ENCODE results near the gene MAK. TPM values are rescaled to one million over a fixed set of nuclear protein-coding genes. Genes with fewer than 3 reads are reported as not detected.
"Not testable (repeated sequence)": the region's sequence is repeated elsewhere in the genome, so short reads cannot be mapped to it uniquely, and the experiment has no call there.

Gene MAK
- total RNA-seq, 1 experiment from 2014 or later, result 0.06 TPM

DNA sequence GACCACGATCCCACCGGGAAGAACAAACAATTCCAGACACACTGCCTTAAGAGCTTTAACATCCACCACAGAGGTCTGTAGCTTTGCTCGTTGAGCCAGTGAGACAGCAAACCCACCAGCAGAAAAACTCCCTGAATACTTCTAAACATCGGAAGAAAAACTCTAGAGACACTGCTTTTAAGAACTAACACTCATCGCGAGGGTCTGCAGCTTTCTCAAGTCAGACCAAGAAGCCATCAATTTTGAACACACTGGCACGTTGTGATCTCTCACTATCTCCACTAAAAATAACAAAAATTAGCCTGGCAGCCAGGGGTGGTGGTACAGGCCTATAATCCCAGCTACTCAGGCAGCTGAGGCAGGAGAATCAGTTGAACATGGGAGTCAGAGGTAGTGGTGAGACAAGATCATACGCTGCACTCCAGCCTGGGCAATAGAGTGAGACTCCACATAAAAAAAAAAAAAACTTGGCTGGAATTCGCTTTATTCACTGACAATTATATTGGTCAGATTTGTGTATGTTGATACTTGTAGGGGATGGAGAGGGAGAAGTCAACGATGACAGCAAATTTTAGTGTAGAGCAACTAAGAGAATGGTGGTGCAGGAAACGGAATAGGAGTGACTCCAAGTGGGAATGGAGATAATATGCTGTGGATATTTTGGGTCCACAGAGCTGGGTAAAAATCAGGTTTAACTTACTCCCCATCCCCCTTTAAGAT is 116.3 kb downstream of the MAK start:
- BruUV-seq (replicated peaks), result TSS peak; percentile 68
- Histone ChIP-seq H3K36me3 (ENCODE audit: insufficient read depth, low read length, poor library complexity, severe bottlenecking) (no peaks in the 10 kb centered on the region), H3K27ac (ENCODE audit: low read depth, low read length, poor library complexity, severe bottlenecking) (peak overlapping the region; percentile 85), H3K4me3 (ENCODE audit: low read depth, low read length, poor library complexity, severe bottlenecking) (peak overlapping the region; percentile 70), H3K9me3 (ENCODE audit: low read depth, low read length, poor library complexity, severe bottlenecking) (peaks cover 4% of the 10 kb centered on the region), H3K4me1 (ENCODE audit: insufficient read depth, low read length, poor library complexity, severe bottlenecking) (peaks cover 15% of the 10 kb centered on the region), H3K27me3 (replicated peaks; ENCODE audit: insufficient read depth, low read depth, low read length, poor library complexity) (no peaks in the 10 kb centered on the region)
- CTCF ChIA-PET, result interaction anchor here (1.2 kb wide), 1 partner anchor 244 kb away, joined by 5 read pairs; no protein-coding TSS in a partner anchor
- intact Hi-C loops (cut with micrococcal nuclease; ENCODE audit: unreplicated experiment), result loop anchor here (2.0 kb wide), 1 partner anchor 25 kb away; the partner anchor contains the start of gene TMEM14B
- POLR2A ChIA-PET (ENCODE audit: low non-redundant PET), result interaction anchor here (0.8 kb wide), 1 partner anchor 30 kb away, joined by 4 read pairs; no protein-coding TSS in a partner anchor
- TF ChIP-seq, protein P1, sequence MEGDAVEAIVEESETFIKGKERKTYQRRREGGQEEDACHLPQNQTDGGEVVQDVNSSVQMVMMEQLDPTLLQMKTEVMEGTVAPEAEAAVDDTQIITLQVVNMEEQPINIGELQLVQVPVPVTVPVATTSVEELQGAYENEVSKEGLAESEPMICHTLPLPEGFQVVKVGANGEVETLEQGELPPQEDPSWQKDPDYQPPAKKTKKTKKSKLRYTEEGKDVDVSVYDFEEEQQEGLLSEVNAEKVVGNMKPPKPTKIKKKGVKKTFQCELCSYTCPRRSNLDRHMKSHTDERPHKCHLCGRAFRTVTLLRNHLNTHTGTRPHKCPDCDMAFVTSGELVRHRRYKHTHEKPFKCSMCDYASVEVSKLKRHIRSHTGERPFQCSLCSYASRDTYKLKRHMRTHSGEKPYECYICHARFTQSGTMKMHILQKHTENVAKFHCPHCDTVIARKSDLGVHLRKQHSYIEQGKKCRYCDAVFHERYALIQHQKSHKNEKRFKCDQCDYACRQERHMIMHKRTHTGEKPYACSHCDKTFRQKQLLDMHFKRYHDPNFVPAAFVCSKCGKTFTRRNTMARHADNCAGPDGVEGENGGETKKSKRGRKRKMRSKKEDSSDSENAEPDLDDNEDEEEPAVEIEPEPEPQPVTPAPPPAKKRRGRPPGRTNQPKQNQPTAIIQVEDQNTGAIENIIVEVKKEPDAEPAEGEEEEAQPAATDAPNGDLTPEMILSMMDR (conservative IDR thresholded peaks at IDR 0.05; ENCODE audit: low read depth, low read length), result no peak
- no peak for DNase-seq (ENCODE audit: low spot score)

DNA sequence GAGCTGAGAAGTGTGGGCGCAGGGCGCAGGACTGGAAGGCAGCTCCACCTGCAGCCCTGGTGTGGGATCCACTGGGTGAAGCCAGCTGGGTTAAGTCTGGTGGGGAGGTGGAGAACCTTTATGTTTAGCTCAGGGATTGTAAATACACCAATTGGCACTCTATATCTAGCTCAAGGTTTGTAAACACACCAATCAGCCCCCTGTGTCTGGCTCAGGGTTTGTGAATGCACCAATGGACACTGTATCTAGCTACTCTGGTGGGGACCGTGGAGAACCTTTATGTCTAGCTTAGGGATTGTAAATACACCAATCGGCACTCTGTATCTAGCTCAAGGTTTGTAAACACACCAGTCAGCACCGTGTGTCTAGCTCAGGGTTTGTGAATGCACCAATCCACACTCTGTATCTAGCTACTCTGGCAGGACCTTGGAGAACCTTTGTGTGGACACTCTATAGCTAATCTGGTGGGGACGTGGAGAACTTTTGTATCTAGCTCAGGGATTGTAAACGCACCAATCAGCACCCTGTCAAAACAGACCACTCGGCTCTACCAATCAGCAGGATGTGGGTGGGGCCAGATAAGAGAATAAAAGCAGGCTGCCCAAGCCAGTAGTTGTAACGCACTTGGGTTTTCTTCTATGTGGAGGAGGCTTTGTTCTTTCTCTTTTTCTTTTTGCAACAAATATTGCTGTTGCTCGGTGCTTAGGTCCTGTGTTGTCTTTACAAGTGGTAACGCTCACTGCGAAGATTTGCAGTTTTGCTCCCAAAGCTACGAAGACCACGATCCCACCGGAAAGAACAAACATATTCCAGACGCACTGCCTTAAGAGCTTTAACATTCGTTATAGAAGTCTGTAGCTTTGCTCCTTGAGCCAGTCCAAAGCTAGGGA is 117.1 kb downstream of the MAK start:
- POLR2A ChIA-PET (ENCODE audit: low non-redundant PET); H3K27me3 ChIP-seq (replicated peaks; ENCODE audit: insufficient read depth, low read depth, low read length, poor library complexity); H3K36me3 ChIP-seq (ENCODE audit: insufficient read depth, low read length, poor library complexity, severe bottlenecking); intact Hi-C loops (cut with micrococcal nuclease; ENCODE audit: unreplicated experiment); BruUV-seq (replicated peaks); H3K9me3 ChIP-seq (ENCODE audit: low read depth, low read length, poor library complexity, severe bottlenecking): not testable (repeated sequence)
- CTCF ChIA-PET, result interaction anchor here (0.8 kb wide), 1 partner anchor 38 kb away, joined by 3 read pairs; no protein-coding TSS in a partner anchor
- DNase-seq (ENCODE audit: low spot score), result peak; percentile 21
- Histone ChIP-seq H3K4me3 (ENCODE audit: low read depth, low read length, poor library complexity, severe bottlenecking) (peak overlapping the region; percentile 54), H3K4me1 (ENCODE audit: insufficient read depth, low read length, poor library complexity, severe bottlenecking) (peaks cover 15% of the 10 kb centered on the region), H3K27ac (ENCODE audit: low read depth, low read length, poor library complexity, severe bottlenecking) (peak overlapping the region; percentile 85)

DNA sequence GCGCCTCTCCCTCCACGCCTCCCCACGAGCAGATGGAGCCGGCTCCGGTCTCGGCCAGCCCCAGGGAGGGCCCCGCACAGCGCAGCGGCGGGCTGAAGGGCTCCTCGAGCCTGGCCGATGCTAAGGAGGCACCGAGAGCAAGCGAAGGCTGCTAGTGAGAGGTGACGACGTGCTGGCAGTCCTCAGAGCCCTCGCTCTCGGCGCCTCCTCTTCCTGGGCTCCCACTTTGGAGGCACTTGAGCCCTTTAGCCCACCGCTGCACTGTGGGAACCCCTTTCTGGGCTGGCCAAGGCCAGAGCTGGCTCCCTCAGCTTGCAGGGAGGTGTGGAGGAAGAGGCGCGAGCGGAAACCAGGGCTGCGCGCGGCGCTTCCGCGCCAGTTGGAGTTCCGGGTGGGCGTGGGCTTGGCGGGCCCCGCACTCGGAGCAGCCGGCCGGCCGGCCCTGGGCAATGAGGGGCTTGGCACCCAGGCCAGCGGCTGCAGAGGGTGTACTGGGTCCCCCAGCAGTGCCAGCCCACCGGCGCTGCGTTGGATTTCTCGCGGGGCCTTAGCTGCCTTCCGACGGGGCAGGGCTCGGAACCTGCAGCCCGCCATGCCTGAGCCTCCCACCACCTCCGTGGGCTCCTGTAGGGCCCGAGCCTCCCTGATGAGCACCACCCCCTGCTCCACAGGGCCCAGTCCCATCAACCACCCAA is 117.9 kb downstream of the MAK start:
- peak; percentile 46 for DNase-seq (ENCODE audit: low spot score)
- BruUV-seq (replicated peaks), result no TSS peak
- H3K4me1 ChIP-seq (ENCODE audit: insufficient read depth, low read length, poor library complexity, severe bottlenecking), result peaks cover 15% of the 10 kb centered on the region
- TF ChIP-seq, protein P1 (conservative IDR thresholded peaks at IDR 0.05; ENCODE audit: low read depth, low read length), result no peak
- no peak for TF ChIP-seq EZH2 (IDR thresholded peaks at IDR 0.05; ENCODE audit: borderline replicate concordance, low read depth, low read length, poor library complexity, severe bottlenecking)
- intact Hi-C loops (cut with micrococcal nuclease; ENCODE audit: unreplicated experiment), result no loop called here
- H3K9me3 ChIP-seq (ENCODE audit: low read depth, low read length, poor library complexity, severe bottlenecking), result peaks cover 4% of the 10 kb centered on the region
- CTCF ChIA-PET, result interaction anchor here (0.8 kb wide), 1 partner anchor 39 kb away, joined by 3 read pairs; no protein-coding TSS in a partner anchor
- peak overlapping the region; percentile 81 for H3K27ac ChIP-seq (ENCODE audit: low read depth, low read length, poor library complexity, severe bottlenecking)
- POLR2A ChIA-PET (ENCODE audit: low non-redundant PET), result no interaction called here
- H3K27me3 ChIP-seq (replicated peaks; ENCODE audit: insufficient read depth, low read depth, low read length, poor library complexity), result no peaks in the 10 kb centered on the region
- H3K4me3 ChIP-seq (ENCODE audit: low read depth, low read length, poor library complexity, severe bottlenecking), result peak overlapping the region; percentile 54
- H3K36me3 ChIP-seq (ENCODE audit: insufficient read depth, low read length, poor library complexity, severe bottlenecking), result no peaks in the 10 kb centered on the region

Data from A673 (cell line).